H1 (cell line): ENCODE measurements around the gene ULK1. TPM values are rescaled to one million over a fixed set of nuclear protein-coding genes. Genes with fewer than 3 reads are reported as not detected.

Source experiments
- CTCF ChIA-PET: fragments of 300-600 bp; sonication (Branson Sonifier 250); formaldehyde crosslinking; loops from one replicate; lab custom pipeline; 2021; ENCODE audit not compliant: partially characterized antibody; lab: Charles Lee
- POLR2A ChIA-PET: fragments of 300-600 bp; sonication (Branson Sonifier 250); formaldehyde crosslinking; loops from one replicate; lab custom pipeline; 2021; ENCODE audit warnings: inconsistent platforms; ENCODE audit not compliant: partially characterized antibody; lab: Charles Lee
- DNase-seq, 2 experiments: peaks; one replicate each; pipeline versions ENCODE4 v3.0.0 to v3.0.0-alpha.2; 2010 to 2022; ENCODE audit warnings: low spot score in 2 of 2, low read depth in 1 of 2, mixed read lengths in 1 of 2
- FAIRE-seq: peaks from 2 replicates; lab custom pipeline; 2011; peaks lifted over from hg19 to GRCh38; lab: Jason Lieb, UNC
- H2AFZ ChIP-seq: 2 replicates; pipeline ENCODE4 v1.8.1; 2012; ENCODE audit warnings: low read length, inconsistent platforms
- H2AK5ac ChIP-seq: 2 replicates; pipeline ENCODE4 v1.6.1; 2013; ENCODE audit warnings: low read depth, low read length
- H2BK120ac ChIP-seq: replicated peaks from 2 replicates; pipeline ENCODE3; 2013; ENCODE audit warnings: low read depth, low read length, inconsistent platforms
- H2BK12ac ChIP-seq: 2 replicates; pipeline ENCODE4 v1.6.1; 2013; ENCODE audit warnings: low read depth, low read length
- H2BK15ac ChIP-seq: 2 replicates; pipeline ENCODE4 v1.6.1; 2013; ENCODE audit warnings: low read length
- H2BK20ac ChIP-seq: 2 replicates; pipeline ENCODE4 v1.6.1; 2013; ENCODE audit warnings: low read length
- H2BK5ac ChIP-seq: 2 replicates; pipeline ENCODE4 v1.6.1; 2013; ENCODE audit warnings: low read depth, low read length
- H3K14ac ChIP-seq: 2 replicates; pipeline ENCODE4 v1.6.1; 2013; ENCODE audit warnings: inconsistent platforms; ENCODE audit not compliant: insufficient read length
- H3K18ac ChIP-seq: 2 replicates; pipeline ENCODE4 v1.6.1; 2013; ENCODE audit warnings: low read length; ENCODE audit errors: extremely low read depth
- H3K23ac ChIP-seq: 2 replicates; pipeline ENCODE4 v1.6.1; 2013; ENCODE audit warnings: inconsistent platforms; ENCODE audit not compliant: insufficient read length
- H3K23me2 ChIP-seq: 2 replicates; pipeline ENCODE4 v1.6.1; 2013; ENCODE audit warnings: low read depth, low read length
- H3K27ac ChIP-seq: 2 replicates; pipeline ENCODE4 v1.6.1; 2011; ENCODE audit warnings: low read depth, low read length, inconsistent platforms
- H3K27me3 ChIP-seq, 4 experiments: replicated peaks in 1 of 4; 1 replicate in 1 of 4; 2 replicates in 3 of 4; pipeline versions ENCODE4 v1.6.1 to v1.8.1; 2011 to 2013; ENCODE audit warnings: low read length in 3 of 4, mild to moderate bottlenecking in 3 of 4, inconsistent platforms in 2 of 4, mixed read lengths in 2 of 4, moderate library complexity in 1 of 4; ENCODE audit not compliant: control insufficient read depth in 3 of 4, insufficient read depth in 3 of 4; ENCODE audit errors: extremely low read depth in 1 of 4
- H3K36me3 ChIP-seq, 4 experiments: 2 replicates each; pipeline versions ENCODE4 v1.6.1 to v1.8.1; 2011 to 2013; ENCODE audit warnings: mild to moderate bottlenecking in 4 of 4, low read length in 3 of 4, moderate library complexity in 2 of 4, control low read depth in 1 of 4, inconsistent platforms in 1 of 4; ENCODE audit not compliant: insufficient read depth in 4 of 4, control insufficient read depth in 2 of 4
- H3K4ac ChIP-seq: replicated peaks from 2 replicates; pipeline ENCODE3; 2013; ENCODE audit warnings: low read length, low read depth, mixed read lengths, inconsistent platforms; ENCODE audit not compliant: insufficient read length
- H3K4me1 ChIP-seq, 4 experiments: replicated peaks in 1 of 4; 1 replicate in 1 of 4; 2 replicates in 3 of 4; pipeline versions ENCODE4 v1.6.1 to v1.8.1; 2011 to 2013; ENCODE audit warnings: low read length in 3 of 4, inconsistent platforms in 2 of 4, mixed read lengths in 1 of 4; ENCODE audit not compliant: insufficient read depth in 4 of 4, control insufficient read depth in 3 of 4
- H3K4me2 ChIP-seq, 2 experiments: 2 replicates each; pipeline versions ENCODE4 v1.6.1 to v1.8.1; 2011 to 2013; ENCODE audit warnings: low read depth in 2 of 2, low read length in 2 of 2, control low read depth in 1 of 2, inconsistent platforms in 1 of 2, mild to moderate bottlenecking in 1 of 2; ENCODE audit not compliant: insufficient read depth in 1 of 2
- H3K4me3 ChIP-seq, 4 experiments: fragments of 200-600, 300-600 bp in 1 of 4; sonication (generic), shearing (Covaris generic), sonication (Bioruptor Twin) in 1 of 4; 2 replicates each; pipeline versions ENCODE4 v1.5.1 to v1.8.1; 2011 to 2016; ENCODE audit warnings: low read length in 4 of 4, low read depth in 3 of 4, control low read depth in 2 of 4, inconsistent platforms in 2 of 4, mild to moderate bottlenecking in 2 of 4, mixed read lengths in 1 of 4, moderate library complexity in 1 of 4; ENCODE audit not compliant: insufficient read depth in 2 of 4; ENCODE audit errors: extremely low read depth in 1 of 4
- H3K56ac ChIP-seq: replicated peaks from 2 replicates; pipeline ENCODE3; 2013; ENCODE audit warnings: low read depth, mild to moderate bottlenecking, mixed read lengths, low read length, inconsistent platforms; ENCODE audit not compliant: insufficient read length
- H3K79me1 ChIP-seq: 2 replicates; pipeline ENCODE4 v1.6.1; 2013; ENCODE audit warnings: low read depth, low read length, control low read depth
- H3K79me2 ChIP-seq, 2 experiments: 2 replicates each; pipeline versions ENCODE4 v1.6.1 to v1.8.1; 2012 to 2013; ENCODE audit warnings: low read length in 2 of 2, mild to moderate bottlenecking in 2 of 2, inconsistent platforms in 1 of 2; ENCODE audit not compliant: insufficient read depth in 2 of 2, control insufficient read depth in 1 of 2
- H3K9ac ChIP-seq, 4 experiments: replicated peaks in 1 of 4; 1 replicate in 1 of 4; 2 replicates in 3 of 4; pipeline versions ENCODE4 v1.6.1 to v1.8.1; 2011 to 2013; ENCODE audit warnings: low read depth in 3 of 4, low read length in 3 of 4, control low read depth in 2 of 4, mild to moderate bottlenecking in 2 of 4, moderate library complexity in 2 of 4, inconsistent platforms in 1 of 4; ENCODE audit errors: extremely low read depth in 1 of 4
- H3K9me3 ChIP-seq, 2 experiments: 2 replicates each; pipeline versions ENCODE4 v1.6.1 to v1.8.1; 2012 to 2013; ENCODE audit warnings: mild to moderate bottlenecking in 2 of 2, moderate library complexity in 2 of 2, control low read depth in 1 of 2, inconsistent platforms in 1 of 2, low read depth in 1 of 2, low read length in 1 of 2, mixed read lengths in 1 of 2; ENCODE audit not compliant: insufficient read depth in 2 of 2
- H4K20me1 ChIP-seq, 2 experiments: replicated peaks in 1 of 2; 2 replicates each; pipeline versions ENCODE3 to v1.8.1; 2011 to 2013; ENCODE audit warnings: inconsistent platforms in 2 of 2, low read length in 2 of 2, mild to moderate bottlenecking in 1 of 2; ENCODE audit not compliant: insufficient read depth in 2 of 2, control insufficient read depth in 1 of 2
- H4K5ac ChIP-seq: 2 replicates; pipeline ENCODE4 v1.6.1; 2013; ENCODE audit warnings: low read length, low read depth, mixed read lengths, inconsistent platforms; ENCODE audit not compliant: insufficient read length
- H4K8ac ChIP-seq: 2 replicates; pipeline ENCODE4 v1.8.0; 2013; ENCODE audit warnings: mild to moderate bottlenecking, moderate library complexity, low read length, inconsistent platforms; ENCODE audit not compliant: insufficient read depth; ENCODE audit errors: extremely low read depth
- H4K91ac ChIP-seq: replicated peaks from 2 replicates; pipeline ENCODE3; 2013; ENCODE audit warnings: low read length, mixed read lengths, inconsistent platforms; ENCODE audit not compliant: insufficient read length
- CBX5 ChIP-seq: fragments of 300-800, 300-1000 bp; sonication (generic); IDR thresholded peaks from 2 replicates; pipeline ENCODE4 v1.7.1; 2016; ENCODE audit warnings: antibody characterized with exemption, low read length, low read depth
- CHD2 ChIP-seq: IDR thresholded peaks from 2 replicates; pipeline ENCODE4 v1.6.1; 2012; ENCODE audit warnings: low read length, improper control_type of control experiment
- JUND ChIP-seq: IDR thresholded peaks from 2 replicates; pipeline ENCODE4 v1.6.1; 2011; ENCODE audit warnings: mild to moderate bottlenecking, improper control_type of control experiment, low read length
- KDM4A ChIP-seq: IDR thresholded peaks from one replicate; pipeline ENCODE4 v1.7.1; 2012; ENCODE audit warnings: low read depth, mild to moderate bottlenecking, moderate library complexity, low read length, inconsistent platforms; ENCODE audit not compliant: severe bottlenecking
- KDM5A ChIP-seq: fragments of 200-600 bp; IDR thresholded peaks from 2 replicates; pipeline ENCODE4 v1.7.1; 2012; ENCODE audit warnings: mild to moderate bottlenecking, low read length, inconsistent platforms, mixed read lengths
- NRF1 ChIP-seq: IDR thresholded peaks from 2 replicates; pipeline ENCODE4 v1.6.1; 2011; ENCODE audit warnings: mild to moderate bottlenecking, low read depth, low read length, improper control_type of control experiment
- POLR2AphosphoS5 ChIP-seq: IDR thresholded peaks from 2 replicates; pipeline ENCODE4 v1.6.1; 2011; ENCODE audit warnings: low read depth, low read length
- RBBP5 ChIP-seq: IDR thresholded peaks from 2 replicates; pipeline ENCODE4 v1.7.1; 2012; ENCODE audit warnings: low read depth, mild to moderate bottlenecking, inconsistent platforms, low read length, moderate library complexity, borderline replicate concordance
- RNF2 ChIP-seq: fragments of 200-900, 300-1000 bp; sonication (generic); IDR thresholded peaks from 2 replicates; pipeline ENCODE4 v1.7.1; 2016; ENCODE audit warnings: borderline replicate concordance, low read depth, mild to moderate bottlenecking, antibody characterized with exemption, low read length; ENCODE audit not compliant: poor library complexity, severe bottlenecking; ENCODE audit errors: missing control alignments
- SIX5 ChIP-seq: IDR thresholded peaks from 2 replicates; pipeline ENCODE4 v1.6.1; 2011; ENCODE audit warnings: mild to moderate bottlenecking, low read depth, low read length
- SUZ12 ChIP-seq: fragments of 200-600 bp; sonication (generic); IDR thresholded peaks from 2 replicates; pipeline ENCODE4 v1.6.1; 2012; ENCODE audit warnings: mild to moderate bottlenecking, inconsistent platforms, low read length, moderate library complexity, mixed read lengths
- TCF12 ChIP-seq: IDR thresholded peaks from 2 replicates; pipeline ENCODE4 v1.6.1; 2011; ENCODE audit warnings: low read depth, mild to moderate bottlenecking, low read length
- WGBS, 2 experiments: shearing (Covaris generic) in 1 of 2; methylation state at CpG; one replicate each; pipeline versions ENCODE4 v1.1.6 to v1.1.7; 2013 to 2015; ENCODE audit warnings: low lambda C conversion rate in 2 of 2, mixed read lengths in 2 of 2, inconsistent platforms in 1 of 2, low coverage in 1 of 2, missing lambda C conversion rate in 1 of 2; ENCODE audit not compliant: insufficient replicate concordance in 2 of 2, insufficient coverage in 1 of 2, insufficient read length in 1 of 2; ENCODE audit errors: extremely low coverage in 1 of 2, missing lambda C conversion rate in 1 of 2; 5-methylcytosine and 5-hydroxymethylcytosine counted together
- polyA plus RNA-seq, 7 experiments: library from polyadenylated mRNA; depleted of rRNA in 3 of 7; stranded (reverse) in 5 of 7; unstranded in 2 of 7; fragments of >200 nt in 5 of 7; fragments of 200-250 nt in 2 of 7; gene quantifications; 1 replicate in 5 of 7; 2 replicates in 1 of 7; 4 replicates in 1 of 7; pipeline versions ENCODE4 v1.2.1 to v1.2.3, GENCODE V29; 2011 to 2013; ENCODE audit warnings: missing spikeins in 2 of 7, mixed read lengths in 2 of 7
- total RNA-seq: library from RNA; stranded (reverse); fragmentation: NEBNext Ultra II Directional; extraction: Animal tissue kit (Norgen Biotek cat#: 25700); gene quantifications from 2 replicates; pipeline ENCODE4 v1.2.1, GENCODE V29; 2021
- TF ChIP-seq, protein P1 (sequence below): IDR thresholded peaks from 2 replicates; pipeline ENCODE4 v1.6.1; 2012; ENCODE audit warnings: low read length, inconsistent platforms

The ULK1 gene
- total and polyA plus RNA-seq, 2 of the 8 experiments (the other 6 are each of a cell fraction or from before 2014, with no cell fraction given), result 13.0 to 44.1 TPM

GRCh38 chr12:131914179-131914702, 19.8 kb downstream of the ULK1 start:
- no peak overlapping the region for H2BK12ac ChIP-seq
- no peak overlapping the region for H2BK120ac ChIP-seq
- no peak overlapping the region for H2BK5ac ChIP-seq
- H3K79me2 ChIP-seq, result no peaks in the 10 kb centered on the region
- H3K9ac ChIP-seq, result no peak overlapping the region
- no peak overlapping the region for H4K91ac ChIP-seq
- H3K23me2 ChIP-seq, result peaks cover 4% of the 10 kb centered on the region; the same call in 1 of the 2 replicates
- no peak overlapping the region for H3K27ac ChIP-seq
- no peak overlapping the region for H2BK20ac ChIP-seq
- H3K4ac ChIP-seq, result no peak overlapping the region
- H3K23ac ChIP-seq, result no peak overlapping the region
- no peaks in the 10 kb centered on the region for H3K79me1 ChIP-seq
- H3K56ac ChIP-seq, result no peak overlapping the region
- H3K4me2 ChIP-seq, result no peak overlapping the region
- H2AFZ ChIP-seq, result no peak overlapping the region
- peaks cover 8 to 66% (median 38%) of the 10 kb centered on the region in 4 experiments for H3K36me3 ChIP-seq
- no peak overlapping the region for H3K18ac ChIP-seq
- H3K9me3 ChIP-seq, result no peaks in the 10 kb centered on the region
- no peak overlapping the region for H2BK15ac ChIP-seq
- H4K20me1 ChIP-seq, result peaks cover 0 to 7% of the 10 kb centered on the region in 2 experiments
- FAIRE-seq (no peak), DNase-seq (no peak)
- no peaks in the 10 kb centered on the region for H3K4me1 ChIP-seq
- ChIA-PET POLR2A (no interaction called here), CTCF (no interaction called here)
- no peak overlapping the region for H4K8ac ChIP-seq
- no peak overlapping the region for H3K4me3 ChIP-seq
- WGBS, 2 experiments, result 97% methylated on average over 12 of the region's 14 CpGs; no CpG with 5 or more reads in 1 of the 2 experiments
- no peak overlapping the region for H3K14ac ChIP-seq
- H4K5ac ChIP-seq, result no peak overlapping the region
- no peak overlapping the region for H2AK5ac ChIP-seq
- no peaks in the 10 kb centered on the region for H3K27me3 ChIP-seq
- no peak for TF ChIP-seq KDM5A
- TF ChIP-seq CBX5, result no peak
- no peak for TF ChIP-seq RBBP5
- TF ChIP-seq CHD2, result no peak
- TF ChIP-seq RNF2, result no peak
- no peak for TF ChIP-seq JUND
- TF ChIP-seq KDM4A, result no peak
- TF ChIP-seq SUZ12, result no peak
- no peak for TF ChIP-seq POLR2AphosphoS5
- no peak for TF ChIP-seq TCF12
- TF ChIP-seq, protein P1, sequence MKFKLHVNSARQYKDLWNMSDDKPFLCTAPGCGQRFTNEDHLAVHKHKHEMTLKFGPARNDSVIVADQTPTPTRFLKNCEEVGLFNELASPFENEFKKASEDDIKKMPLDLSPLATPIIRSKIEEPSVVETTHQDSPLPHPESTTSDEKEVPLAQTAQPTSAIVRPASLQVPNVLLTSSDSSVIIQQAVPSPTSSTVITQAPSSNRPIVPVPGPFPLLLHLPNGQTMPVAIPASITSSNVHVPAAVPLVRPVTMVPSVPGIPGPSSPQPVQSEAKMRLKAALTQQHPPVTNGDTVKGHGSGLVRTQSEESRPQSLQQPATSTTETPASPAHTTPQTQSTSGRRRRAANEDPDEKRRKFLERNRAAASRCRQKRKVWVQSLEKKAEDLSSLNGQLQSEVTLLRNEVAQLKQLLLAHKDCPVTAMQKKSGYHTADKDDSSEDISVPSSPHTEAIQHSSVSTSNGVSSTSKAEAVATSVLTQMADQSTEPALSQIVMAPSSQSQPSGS, result no peak
- TF ChIP-seq SIX5, result no peak
- TF ChIP-seq NRF1, result no peak
